Fibroblast of pulmonary artery (primary cell): Measurements from ENCODE around the gene LMBRD2.

ENCODE experiments used
- DNase-seq: peaks from one replicate; pipeline ENCODE4 v3.0.0-alpha.2; 2010; ENCODE audit warnings: low read depth
- H3K4me3 ChIP-seq: replicated peaks from 2 replicates; pipeline ENCODE4 v1.5.1; 2011; ENCODE audit warnings: low read depth, mild to moderate bottlenecking, control low read depth, low read length, moderate library complexity
- CTCF ChIP-seq: IDR thresholded peaks from 2 replicates; pipeline ENCODE4 v1.5.1; 2011; ENCODE audit warnings: mild to moderate bottlenecking, control low read depth, low read length, inconsistent platforms; ENCODE audit errors: missing control alignments

LMBRD2 gene

GRCh38 chr5:36174119-36174518 lies 22.4 kb upstream of the LMBRD2 start:
- no peak overlapping the region for H3K4me3 ChIP-seq
- no peak for DNase-seq
- TF ChIP-seq CTCF: no peak

DNA sequence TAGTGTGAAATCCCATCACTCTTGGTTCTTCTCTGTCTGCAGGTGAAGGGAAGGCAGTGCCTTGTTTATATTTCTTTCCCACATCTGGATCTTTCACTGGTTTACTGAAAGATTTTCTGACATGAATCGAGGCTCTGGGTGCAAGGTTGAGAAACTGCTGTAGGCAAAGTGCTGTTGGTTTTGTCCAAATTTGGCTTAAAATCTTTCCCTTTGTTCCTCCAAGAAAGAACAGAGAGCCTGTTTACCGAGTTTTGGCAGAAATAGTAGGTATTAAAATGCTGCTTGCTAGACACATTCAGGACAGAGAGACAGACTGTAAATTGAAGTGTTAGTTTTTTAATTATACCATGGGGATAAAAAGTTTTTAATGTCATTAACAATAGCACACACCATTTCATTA lies 21.7 kb upstream of the LMBRD2 start:
- DNase-seq: no peak
- H3K4me3 ChIP-seq: no peak overlapping the region
- no peak for TF ChIP-seq CTCF

- no peak for DNase-seq
- H3K4me3 ChIP-seq: no peak overlapping the region
- no peak for TF ChIP-seq CTCF
Observed at GRCh38 chr5:36172599-36172998, 20.9 kb upstream of the LMBRD2 start.

GRCh38 chr5:36170832-36171424 lies 19.2 kb upstream of the LMBRD2 start:
- TF ChIP-seq CTCF: no peak
- no peak for DNase-seq
- no peak overlapping the region for H3K4me3 ChIP-seq

- no peak for DNase-seq
- TF ChIP-seq CTCF: no peak
- H3K4me3 ChIP-seq: no peak overlapping the region
Observed at GRCh38 chr5:36168737-36169136, 17.1 kb upstream of the LMBRD2 start.

GRCh38 chr5:36164461-36164860 lies 12.8 kb upstream of the LMBRD2 start:
- no peak overlapping the region for H3K4me3 ChIP-seq
- no peak for TF ChIP-seq CTCF
- no peak for DNase-seq

GRCh38 chr5:36162810-36163486 lies 11.3 kb upstream of the LMBRD2 start:
- no peak for DNase-seq
- H3K4me3 ChIP-seq: no peak overlapping the region
- TF ChIP-seq CTCF: no peak
